Activated CD8-positive, alpha-beta T cell treated with anti-CD3 and anti-CD28 coated beads, Interleukin-2, amount 10 ng/mL, durations not matched to agents 7 days and 5 days (primary cell): Measurements from ENCODE around the gene CD81. TPM values are rescaled to one million over a fixed set of nuclear protein-coding genes. Genes with fewer than 3 reads are reported as not detected.

Source experiments
- ATAC-seq: fragments of 150-1000 bp; cut with Tn5 transposase; one replicate; pipeline ENCODE4 v1.10.0; 2021; ENCODE audit warnings: moderate library complexity
- CTCF ChIA-PET: fragments of 350-600 bp; sonication (Branson Sonifier 250); formaldehyde crosslinking; loops from one replicate; lab custom pipeline; 2021; ENCODE audit warnings: antibody characterized with exemption; lab: Charles Lee
- POLR2A ChIA-PET: fragments of 350-600 bp; sonication (Branson Sonifier 250); formaldehyde crosslinking; loops from one replicate; lab custom pipeline; 2021; ENCODE audit warnings: antibody characterized with exemption; lab: Charles Lee
- DNase-seq: peaks from one replicate; pipeline ENCODE4 v3.0.0-alpha.2; 2020
- H3K27ac Mint-ChIP-seq: one replicate; pipeline ENCODE4 v1.8.0; 2021; ENCODE audit warnings: mild to moderate bottlenecking, mixed read lengths
- H3K27me3 Mint-ChIP-seq: one replicate; pipeline ENCODE4 v1.8.0; 2021; ENCODE audit warnings: low read depth, mixed read lengths
- H3K36me3 Mint-ChIP-seq: one replicate; pipeline ENCODE4 v1.8.0; 2021; ENCODE audit warnings: low read depth, mixed read lengths
- H3K4me1 Mint-ChIP-seq: one replicate; pipeline ENCODE4 v1.8.0; 2021; ENCODE audit warnings: low read depth, mixed read lengths
- H3K4me3 Mint-ChIP-seq: one replicate; pipeline ENCODE4 v1.8.0; 2021; ENCODE audit warnings: mild to moderate bottlenecking, mixed read lengths
- H3K9me3 Mint-ChIP-seq: one replicate; pipeline ENCODE4 v1.8.0; 2022; ENCODE audit warnings: mixed read lengths; ENCODE audit not compliant: insufficient read depth
- total RNA-seq, 2 experiments: library from RNA; stranded (reverse); gene quantifications; one replicate each; pipeline ENCODE4 v1.2.3, GENCODE V29; 2021

CD81 gene
- total RNA-seq, 2 experiments from 2014 or later: 142 to 145 TPM

DNA sequence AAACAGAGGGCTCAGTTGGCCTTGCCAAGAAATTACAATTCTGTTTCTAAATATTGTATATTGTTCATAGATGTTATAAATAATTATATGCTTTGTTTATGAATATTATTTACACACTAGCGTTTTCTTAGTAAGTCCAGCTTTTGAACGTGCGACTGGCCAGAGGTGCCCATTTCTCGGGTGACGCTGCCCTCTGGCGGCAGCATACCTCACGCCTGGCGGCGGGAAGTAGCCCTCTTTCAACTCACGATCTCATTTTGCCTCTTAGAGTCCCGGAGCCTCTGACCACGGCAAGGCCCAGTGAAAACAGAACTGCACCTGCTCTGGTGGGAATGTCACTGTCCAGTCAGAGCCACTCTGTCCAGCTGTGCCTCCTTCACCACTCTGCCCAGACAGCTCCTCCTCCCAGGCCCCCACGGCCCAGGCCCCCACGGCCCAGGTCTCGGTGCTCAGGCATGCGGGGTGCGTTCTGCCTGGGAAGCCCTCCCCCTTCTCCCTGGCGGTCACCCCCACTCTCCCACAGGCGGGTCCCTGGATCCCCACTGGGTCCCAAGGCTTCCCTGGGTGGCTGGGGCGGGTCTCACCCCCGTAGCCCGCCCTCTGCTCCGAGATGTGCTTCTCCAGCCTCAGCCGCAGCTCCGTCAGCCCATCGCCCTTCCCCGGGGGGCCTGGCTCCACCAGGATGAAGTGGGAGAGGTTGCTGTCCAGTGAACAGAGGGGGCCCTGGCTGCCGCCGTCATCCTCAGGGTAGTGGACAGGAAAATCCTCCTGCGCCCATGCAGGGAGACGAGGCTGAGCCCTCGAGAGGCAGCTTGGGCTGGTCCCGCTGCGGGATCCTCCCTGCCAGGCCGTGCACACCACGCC lies 42.8 kb downstream of the CD81 start:
- peak; percentile 47 for ATAC-seq
- Mint-ChIP-seq H3K36me3 (no peaks in the 10 kb centered on the region), H3K9me3 (no peaks in the 10 kb centered on the region), H3K4me3 (no peak overlapping the region), H3K4me1 (no peaks in the 10 kb centered on the region), H3K27me3 (no peaks in the 10 kb centered on the region), H3K27ac (no peak overlapping the region)
- peak; percentile 76 for DNase-seq
- POLR2A ChIA-PET: interaction anchor here (0.7 to 1.1 kb wide), 3 partner anchors 19 to 118 kb away, joined by 3 read pairs; partner anchors contain the start of genes C11orf21, TSPAN32 and TSSC4
- CTCF ChIA-PET: interaction anchor here (0.7 to 10.1 kb wide), 25 partner anchors 10 to 672 kb away, joined by 3 to 351 read pairs (median 4); partner anchors contain the start of genes C11orf21, CD81, PHLDA2 and TSPAN32

DNA sequence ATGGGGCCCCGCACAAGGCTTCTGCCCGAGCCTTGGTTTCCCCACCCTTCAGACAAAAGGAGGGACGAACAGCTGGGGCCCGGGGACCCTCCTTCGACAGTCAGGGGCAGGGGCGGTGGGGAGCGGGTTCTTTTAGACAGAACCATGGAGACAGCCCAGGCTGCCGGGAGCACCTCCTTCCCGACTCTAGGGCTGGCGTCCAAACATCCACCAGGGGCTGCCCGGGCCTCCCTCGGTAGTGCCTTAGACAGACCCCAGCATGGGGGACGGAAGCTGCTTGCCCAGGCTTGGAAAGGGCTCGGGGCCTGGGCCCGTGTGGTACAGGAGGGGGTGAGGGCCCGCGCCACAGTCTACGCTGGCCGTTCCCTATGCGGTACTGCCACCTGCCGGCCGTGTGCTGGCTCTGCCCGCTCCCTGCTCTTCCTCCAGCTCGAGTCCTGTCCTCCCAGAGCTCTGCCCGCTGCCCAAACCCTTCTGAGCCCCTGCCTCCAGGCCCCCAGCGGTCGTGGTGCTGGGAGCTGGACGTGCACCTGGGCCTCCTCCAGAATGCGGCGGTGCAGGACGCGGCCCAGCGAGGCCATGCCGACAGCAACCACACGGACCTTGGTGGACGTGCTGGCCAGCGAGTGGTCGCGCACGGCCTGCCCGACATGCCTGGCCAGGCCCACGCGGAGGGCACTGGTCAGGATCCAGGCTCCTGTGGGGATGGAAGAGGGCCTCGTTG lies 43.6 kb downstream of the CD81 start:
- Mint-ChIP-seq H3K9me3 (no peaks in the 10 kb centered on the region), H3K36me3 (no peaks in the 10 kb centered on the region), H3K27ac (no peak overlapping the region), H3K4me1 (no peaks in the 10 kb centered on the region), H3K27me3 (no peaks in the 10 kb centered on the region), H3K4me3 (no peak overlapping the region)
- CTCF ChIA-PET: interaction anchor here (0.6 to 10.1 kb wide), 30 partner anchors 10 to 671 kb away, joined by 3 to 351 read pairs (median 4); partner anchors contain the start of genes C11orf21, PHLDA2, TSPAN32 and TSSC4
- POLR2A ChIA-PET: interaction anchor here (0.7 to 1.1 kb wide), 3 partner anchors 20 to 119 kb away, joined by 3 read pairs; partner anchors contain the start of genes C11orf21, TSPAN32 and TSSC4
- DNase-seq (peak; percentile 78), ATAC-seq (peak; percentile 93)

DNA sequence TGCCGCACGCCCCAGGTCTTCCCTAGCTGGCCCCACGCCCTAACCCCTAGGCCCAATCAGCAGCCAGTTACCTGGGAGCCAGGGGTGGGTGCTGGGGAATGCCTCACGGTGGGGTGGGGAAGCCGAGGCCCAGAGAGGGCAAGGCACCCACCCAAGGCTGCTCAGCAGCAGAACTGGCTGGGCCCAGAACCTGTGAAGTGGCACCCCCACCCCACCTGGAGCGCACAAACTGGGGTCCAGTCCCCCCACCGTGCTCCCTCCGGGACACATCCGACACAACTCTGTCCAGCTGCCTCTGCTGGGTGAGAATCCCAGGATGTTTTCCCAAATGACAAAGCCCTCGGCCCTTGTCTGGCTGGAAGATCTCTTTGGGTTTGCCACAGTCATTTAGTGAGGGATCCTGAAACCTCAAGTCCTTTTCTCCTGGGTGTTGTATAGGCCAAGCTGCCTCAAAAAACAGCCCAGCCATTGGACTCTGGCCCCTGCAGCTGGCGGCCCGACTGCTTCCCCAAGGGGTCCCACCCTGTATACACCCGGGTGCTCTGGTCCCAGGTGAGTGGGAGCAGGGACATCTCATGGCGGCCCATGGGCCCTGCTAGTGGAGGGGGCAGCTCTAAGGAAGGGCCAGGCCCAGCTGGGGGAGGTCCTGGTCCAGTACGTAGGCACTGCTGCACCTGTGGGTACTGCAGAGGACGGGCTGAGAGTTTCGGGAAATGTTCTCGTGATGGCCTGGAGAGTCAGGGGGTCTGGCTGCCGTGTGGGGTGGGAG lies 44.3 kb downstream of the CD81 start:
- no peak overlapping the region for H3K4me3 Mint-ChIP-seq
- ChIA-PET CTCF (interaction anchor here (0.6 to 10.1 kb wide), 24 partner anchors 11 to 670 kb away, joined by 3 to 351 read pairs (median 4); partner anchors contain the start of genes C11orf21, TSPAN32 and TSSC4), POLR2A (interaction anchor here (0.7 to 1.1 kb wide), 2 partner anchors 21 to 105 kb away, joined by 3 read pairs; partner anchors contain the start of gene TSSC4)
- no peak for DNase-seq
- H3K36me3 Mint-ChIP-seq: no peaks in the 10 kb centered on the region
- H3K27ac Mint-ChIP-seq: no peak overlapping the region
- no peak for ATAC-seq
- no peaks in the 10 kb centered on the region for H3K4me1 Mint-ChIP-seq
- H3K9me3 Mint-ChIP-seq: no peaks in the 10 kb centered on the region
- H3K27me3 Mint-ChIP-seq: no peaks in the 10 kb centered on the region

DNA sequence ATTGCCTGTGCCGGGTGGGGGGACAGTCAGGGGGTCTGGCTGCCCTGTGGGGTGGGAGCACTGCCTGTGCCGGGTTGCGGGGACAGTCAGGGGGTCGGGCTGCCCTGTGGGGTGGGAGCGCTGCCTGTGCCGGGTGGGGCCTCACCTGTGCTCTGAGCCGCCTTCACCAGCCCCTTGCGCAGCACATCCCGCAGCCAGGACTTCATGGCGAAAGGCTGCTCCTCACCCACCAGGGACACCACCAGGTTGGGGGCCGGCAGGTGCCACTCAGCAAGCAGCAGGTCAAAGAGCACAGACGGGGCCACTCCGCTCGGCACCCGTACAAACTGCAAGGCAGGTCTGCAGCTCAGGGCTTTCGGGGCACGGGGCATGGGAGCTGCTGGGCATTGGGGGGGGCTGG lies 44.9 kb downstream of the CD81 start:
- no peaks in the 10 kb centered on the region for H3K36me3 Mint-ChIP-seq
- H3K4me3 Mint-ChIP-seq: no peak overlapping the region
- no peak for DNase-seq
- ChIA-PET CTCF (interaction anchor here (1.1 to 10.1 kb wide), 6 partner anchors 11 to 469 kb away, joined by 3 to 351 read pairs (median 4); partner anchors contain the start of genes C11orf21 and TSPAN32), POLR2A (interaction anchor here (0.7 kb wide), 1 partner anchor 104 kb away, joined by 3 read pairs; no protein-coding TSS in a partner anchor)
- no peaks in the 10 kb centered on the region for H3K27me3 Mint-ChIP-seq
- no peak overlapping the region for H3K27ac Mint-ChIP-seq
- ATAC-seq: no peak
- no peaks in the 10 kb centered on the region for H3K9me3 Mint-ChIP-seq
- H3K4me1 Mint-ChIP-seq: no peaks in the 10 kb centered on the region

DNA sequence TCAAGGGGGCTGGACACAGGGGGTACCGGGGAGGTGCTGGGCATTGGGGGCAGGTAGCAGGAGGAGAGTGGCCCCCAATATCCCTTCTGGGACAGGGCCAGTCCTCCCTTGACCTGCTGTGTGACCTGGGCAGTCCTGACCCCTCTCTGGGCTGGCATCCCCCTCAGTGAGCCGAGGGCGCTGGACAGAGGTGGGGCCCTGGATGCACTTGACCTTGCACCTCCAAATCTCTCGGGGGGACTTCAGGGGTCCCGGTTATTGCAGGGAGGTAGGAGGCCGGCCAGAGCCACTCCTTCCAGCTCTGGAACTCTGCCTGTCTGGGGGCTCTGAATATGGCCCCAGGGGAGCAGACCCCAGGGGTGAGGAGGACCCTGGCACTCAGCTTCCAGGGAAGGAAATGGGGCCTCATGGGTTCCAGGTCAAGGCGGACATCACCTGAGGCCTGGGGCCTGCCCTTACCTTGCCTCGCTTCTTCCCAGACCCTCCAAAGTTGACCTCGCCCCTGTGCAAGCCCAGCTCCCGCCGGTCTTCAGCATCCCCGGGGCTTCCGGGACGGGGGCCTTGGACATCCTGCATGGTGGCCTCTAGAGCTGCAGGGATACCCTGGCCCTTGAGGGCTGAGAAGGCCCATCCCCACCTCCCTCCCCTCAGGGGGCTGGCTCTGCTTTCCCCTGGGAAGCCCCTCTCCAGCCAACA lies 45.5 kb downstream of the CD81 start:
- Mint-ChIP-seq H3K27me3 (no peaks in the 10 kb centered on the region), H3K9me3 (no peaks in the 10 kb centered on the region), H3K4me1 (no peaks in the 10 kb centered on the region), H3K4me3 (no peak overlapping the region), H3K27ac (no peak overlapping the region), H3K36me3 (no peaks in the 10 kb centered on the region)
- no peak for ATAC-seq
- POLR2A ChIA-PET: interaction anchor here (0.7 kb wide), 1 partner anchor 103 kb away, joined by 3 read pairs; no protein-coding TSS in a partner anchor
- DNase-seq: no peak
- CTCF ChIA-PET: interaction anchor here (1.2 to 10.1 kb wide), 4 partner anchors 43 to 118 kb away, joined by 3 to 351 read pairs (median 54); partner anchors contain the start of genes C11orf21 and TSPAN32

DNA sequence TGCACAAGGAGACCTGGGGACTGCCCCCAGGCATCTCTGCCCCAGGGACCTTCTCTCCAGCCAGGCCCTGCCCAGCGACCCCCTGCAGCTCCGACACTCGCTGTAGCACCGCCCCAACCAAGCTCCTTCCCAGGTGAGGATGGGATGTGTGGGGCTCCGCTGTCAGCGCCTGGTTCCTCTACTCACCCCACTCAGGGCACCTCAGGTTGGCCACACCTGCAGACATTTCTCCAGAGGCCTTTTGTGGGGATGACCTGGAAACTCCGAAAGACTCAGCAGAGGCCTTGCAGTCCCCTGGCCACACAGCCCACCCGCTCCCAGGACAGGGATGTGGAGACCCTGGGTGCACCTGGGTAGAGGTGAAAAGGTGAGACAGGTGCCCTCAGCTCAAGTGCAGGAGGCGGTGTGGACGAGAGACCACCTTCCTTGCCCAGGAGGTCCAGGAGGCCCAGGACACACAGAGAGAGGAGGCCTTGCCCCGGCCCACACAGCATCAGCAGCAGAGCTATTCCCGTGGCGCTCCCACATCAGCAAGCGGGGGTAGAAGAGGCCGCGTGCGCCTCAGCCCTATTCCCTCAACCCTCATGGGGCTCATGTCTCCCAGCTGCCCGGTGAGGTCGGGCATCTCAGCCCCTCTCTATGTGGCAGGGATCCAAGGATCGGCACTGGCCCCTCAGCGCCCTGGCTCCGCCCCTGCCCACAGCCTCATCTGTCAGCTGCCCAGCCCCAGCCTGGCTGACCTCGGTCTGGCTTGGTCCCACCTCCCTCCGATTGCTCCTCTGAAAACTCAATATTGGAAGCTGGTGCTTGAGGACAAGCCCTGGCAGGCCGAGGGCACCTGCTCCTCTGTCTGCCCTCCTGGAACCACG lies 46.3 kb downstream of the CD81 start:
- ChIA-PET CTCF (interaction anchor here (1.2 to 10.1 kb wide), 3 partner anchors 42 to 119 kb away, joined by 3 to 351 read pairs (median 76); partner anchors contain the start of genes C11orf21 and TSPAN32), POLR2A (no interaction called here)
- H3K27ac Mint-ChIP-seq: no peak overlapping the region
- H3K4me1 Mint-ChIP-seq: no peaks in the 10 kb centered on the region
- H3K4me3 Mint-ChIP-seq: no peak overlapping the region
- H3K27me3 Mint-ChIP-seq: no peaks in the 10 kb centered on the region
- H3K36me3 Mint-ChIP-seq: no peaks in the 10 kb centered on the region
- DNase-seq (no peak), ATAC-seq (no peak)
- H3K9me3 Mint-ChIP-seq: no peaks in the 10 kb centered on the region

DNA sequence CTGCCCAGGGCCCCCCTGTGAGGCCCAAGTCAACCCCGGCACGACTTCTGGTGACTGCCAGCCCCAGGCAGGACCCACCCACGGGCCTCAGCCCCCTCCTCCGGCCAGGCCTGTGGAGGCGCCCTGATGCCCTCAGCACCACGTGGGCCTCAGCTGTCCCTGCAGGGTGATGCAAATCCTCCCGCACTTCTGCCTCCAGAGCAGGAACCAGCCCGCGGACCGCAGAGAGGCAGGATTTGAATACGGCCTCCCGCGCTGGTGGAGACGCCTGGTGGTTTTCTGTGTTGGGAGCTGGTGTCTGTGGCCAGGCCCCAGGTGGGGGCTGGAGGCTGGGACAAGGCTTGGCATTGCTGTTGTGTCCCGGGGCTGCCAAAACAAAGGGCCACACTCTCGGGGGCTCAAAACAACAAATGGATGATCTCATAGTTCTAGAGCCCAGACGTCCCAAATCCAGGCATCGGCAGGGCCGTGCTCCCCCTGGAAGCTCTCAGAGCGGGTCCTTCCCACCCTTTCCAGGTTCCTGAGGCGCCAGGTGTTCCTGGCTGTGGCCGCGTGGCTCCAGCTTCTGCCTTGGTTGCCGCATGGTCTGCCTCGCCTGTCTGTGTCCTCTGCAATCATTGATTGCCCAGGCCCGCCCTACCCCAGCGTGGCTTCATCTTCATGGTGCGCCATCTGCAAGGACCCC lies 47.8 kb downstream of the CD81 start:
- Mint-ChIP-seq H3K27ac (no peak overlapping the region), H3K4me3 (no peak overlapping the region), H3K36me3 (no peaks in the 10 kb centered on the region), H3K9me3 (no peaks in the 10 kb centered on the region), H3K4me1 (no peaks in the 10 kb centered on the region), H3K27me3 (no peaks in the 10 kb centered on the region)
- POLR2A ChIA-PET: no interaction called here
- CTCF ChIA-PET: interaction anchor here (1.5 to 10.1 kb wide), 3 partner anchors 108 to 466 kb away, joined by 3 to 351 read pairs (median 76); partner anchors contain the start of genes C11orf21 and TSPAN32
- no peak for ATAC-seq
- no peak for DNase-seq

DNA sequence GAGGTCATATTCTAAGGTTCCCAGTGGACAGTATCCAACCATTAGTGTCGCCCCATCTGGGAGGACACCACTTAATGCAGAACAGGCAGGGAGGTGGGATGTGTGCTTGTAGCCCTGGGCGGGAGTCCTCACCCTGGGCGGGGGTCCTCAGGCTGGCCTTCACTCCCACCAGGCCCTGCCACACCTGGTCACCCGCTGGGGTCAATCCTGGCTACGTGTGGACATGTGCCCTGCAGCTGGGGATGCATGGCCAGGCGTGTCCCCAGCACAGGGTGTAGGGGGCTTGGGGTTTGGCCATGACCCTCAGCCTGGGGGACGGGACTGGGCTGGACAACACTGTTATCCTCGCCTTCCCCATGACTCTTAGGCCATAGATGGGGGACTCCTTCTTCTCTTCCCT lies 48.4 kb downstream of the CD81 start:
- no peaks in the 10 kb centered on the region for H3K36me3 Mint-ChIP-seq
- H3K27ac Mint-ChIP-seq: no peak overlapping the region
- DNase-seq (no peak), ATAC-seq (no peak)
- no peak overlapping the region for H3K4me3 Mint-ChIP-seq
- no peaks in the 10 kb centered on the region for H3K27me3 Mint-ChIP-seq
- H3K4me1 Mint-ChIP-seq: no peaks in the 10 kb centered on the region
- no peaks in the 10 kb centered on the region for H3K9me3 Mint-ChIP-seq
- POLR2A ChIA-PET: no interaction called here
- CTCF ChIA-PET: interaction anchor here (1.0 to 10.1 kb wide), 5 partner anchors 101 to 466 kb away, joined by 3 to 351 read pairs (median 17); partner anchors contain the start of genes C11orf21 and TSPAN32

DNA sequence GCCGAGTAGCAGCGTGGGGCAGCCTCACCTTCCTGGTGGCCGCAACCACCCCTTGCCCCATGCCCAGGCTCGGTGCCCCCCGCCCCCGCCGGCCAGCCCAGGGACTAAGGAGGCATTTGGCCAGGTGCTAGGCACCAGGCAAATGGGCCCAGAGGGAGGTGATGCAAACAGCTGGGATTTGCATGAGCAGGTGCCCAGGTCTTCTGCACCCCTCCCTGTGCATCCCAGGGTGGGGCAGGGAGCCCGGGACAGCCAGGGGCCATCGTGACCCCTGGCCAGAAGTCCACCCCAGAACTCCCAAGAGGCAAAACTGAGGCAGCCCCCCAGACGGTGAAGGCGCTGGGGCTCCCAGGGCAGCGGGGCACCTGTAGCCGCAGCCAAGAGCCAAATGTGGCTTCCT lies 49.1 kb downstream of the CD81 start:
- no peaks in the 10 kb centered on the region for H3K36me3 Mint-ChIP-seq
- ATAC-seq (no peak), DNase-seq (no peak)
- no peak overlapping the region for H3K4me3 Mint-ChIP-seq
- no peak overlapping the region for H3K27ac Mint-ChIP-seq
- no peaks in the 10 kb centered on the region for H3K9me3 Mint-ChIP-seq
- H3K27me3 Mint-ChIP-seq: no peaks in the 10 kb centered on the region
- no peaks in the 10 kb centered on the region for H3K4me1 Mint-ChIP-seq
- ChIA-PET CTCF (interaction anchor here (1.0 to 6.0 kb wide), 5 partner anchors 100 to 465 kb away, joined by 3 to 76 read pairs (median 11); no protein-coding TSS in a partner anchor), POLR2A (no interaction called here)
